OCI-LY7 (cell line): ENCODE data around the gene FAM151A. TPM values are rescaled to one million over a fixed set of nuclear protein-coding genes. Genes with fewer than 3 reads are reported as not detected.

Source experiments
- BruUV-seq: library from RNA; stranded (reverse); fragments of 400-500 nt; replicated peaks from 2 replicates; lab custom pipeline; 2021; lab: Mats Ljungman, UMichigan
- CTCF ChIA-PET: fragments of 300-600 bp; sonication (Branson Sonifier 250); formaldehyde crosslinking; loops from one replicate; lab custom pipeline; 2022; ENCODE audit warnings: antibody characterized with exemption; ENCODE audit not compliant: unreplicated experiment; lab: Charles Lee
- POLR2A ChIA-PET: fragments of 300-600 bp; sonication (Branson Sonifier 250); formaldehyde crosslinking; loops from one replicate; lab custom pipeline; 2022; ENCODE audit warnings: antibody characterized with exemption; lab: Charles Lee
- DNase-seq: peaks from one replicate; pipeline ENCODE4 v3.0.0-alpha.2; 2015; ENCODE audit warnings: low spot score
- H2AFZ ChIP-seq: fragments of 200-600 bp; sonication (generic), shearing (Covaris generic); 2 replicates; pipeline ENCODE4 v1.6.1; 2014; ENCODE audit warnings: mild to moderate bottlenecking, antibody characterized with exemption, low read length, moderate library complexity
- H3K27ac ChIP-seq: fragments of 200-600 bp; sonication (generic); 2 replicates; pipeline ENCODE4 v1.5.1; 2014; ENCODE audit warnings: mixed run types, low read depth, mild to moderate bottlenecking, moderate library complexity, low read length, inconsistent platforms; ENCODE audit not compliant: poor library complexity, severe bottlenecking
- H3K36me3 ChIP-seq: fragments of 200-600 bp; sonication (generic); 2 replicates; pipeline ENCODE4 v1.6.1; 2014; ENCODE audit warnings: mild to moderate bottlenecking, antibody characterized with exemption, low read length, moderate library complexity, mixed read lengths; ENCODE audit not compliant: insufficient read depth
- H3K4me1 ChIP-seq: fragments of 200-600 bp; sonication (generic); 2 replicates; pipeline ENCODE4 v1.5.1; 2014; ENCODE audit warnings: mild to moderate bottlenecking, low read length; ENCODE audit not compliant: insufficient read depth, poor library complexity, severe bottlenecking
- H3K4me2 ChIP-seq: fragments of 200-600 bp; sonication (generic); 2 replicates; pipeline ENCODE4 v1.6.1; 2014; ENCODE audit warnings: mild to moderate bottlenecking, low read length
- H3K4me3 ChIP-seq: fragments of 200-600 bp; sonication (generic); 2 replicates; pipeline ENCODE4 v1.5.1; 2014; ENCODE audit warnings: mild to moderate bottlenecking, low read depth, low read length; ENCODE audit not compliant: poor library complexity, severe bottlenecking
- H3K79me2 ChIP-seq: fragments of 200-600 bp; sonication (generic); 2 replicates; pipeline ENCODE4 v1.6.1; 2016; ENCODE audit warnings: low read depth, mild to moderate bottlenecking, low read length, moderate library complexity, mixed read lengths; ENCODE audit not compliant: insufficient read depth
- H3K9me2 ChIP-seq: fragments of 200-600 bp; sonication (generic); 2 replicates; pipeline ENCODE4 v1.6.1; 2016; ENCODE audit warnings: mild to moderate bottlenecking, low read length, mixed read lengths; ENCODE audit not compliant: insufficient read depth
- H3K9me3 ChIP-seq: fragments of 200-600 bp; sonication (generic); 2 replicates; pipeline ENCODE4 v1.6.1; 2014; ENCODE audit warnings: mild to moderate bottlenecking, mixed run types, low read length, mixed read lengths
- H4K20me1 ChIP-seq: fragments of 200-600 bp; sonication (generic); 2 replicates; pipeline ENCODE4 v1.6.1; 2014; ENCODE audit warnings: mild to moderate bottlenecking, antibody characterized with exemption, low read length, moderate library complexity, mixed read lengths; ENCODE audit not compliant: insufficient read depth
- EZH2phosphoT487 ChIP-seq: fragments of 200-600 bp; sonication (generic); IDR thresholded peaks from 2 replicates; pipeline ENCODE4 v1.6.1; 2018; ENCODE audit warnings: low read depth, borderline replicate concordance, mild to moderate bottlenecking, mixed run types, antibody characterized with exemption, low read length, moderate library complexity, mixed read lengths
- intact Hi-C: fragments of 100-400 bp; cut with micrococcal nuclease; formaldehyde crosslinking; loops from one replicate; pipeline ENCODE4 v1.10.0; 2022; ENCODE audit not compliant: unreplicated experiment
- total RNA-seq, 2 experiments: library from RNA; depleted of rRNA in 1 of 2; stranded (reverse); fragments of >200 nt in 1 of 2; shearing (Covaris generic) in 1 of 2; gene quantifications; 2 replicates each; pipeline ENCODE4 v1.2.3, GENCODE V29; 2014 to 2022
- TF ChIP-seq, protein P1 (sequence below): fragments of 200-600 bp; sonication (generic); conservative IDR thresholded peaks from 2 replicates; pipeline ENCODE4 v1.5.1; 2014; ENCODE audit warnings: mild to moderate bottlenecking, antibody characterized with exemption, low read length, moderate library complexity, mixed read lengths

Gene FAM151A
- total RNA-seq, 2 experiments from 2014 or later = not detected

DNA sequence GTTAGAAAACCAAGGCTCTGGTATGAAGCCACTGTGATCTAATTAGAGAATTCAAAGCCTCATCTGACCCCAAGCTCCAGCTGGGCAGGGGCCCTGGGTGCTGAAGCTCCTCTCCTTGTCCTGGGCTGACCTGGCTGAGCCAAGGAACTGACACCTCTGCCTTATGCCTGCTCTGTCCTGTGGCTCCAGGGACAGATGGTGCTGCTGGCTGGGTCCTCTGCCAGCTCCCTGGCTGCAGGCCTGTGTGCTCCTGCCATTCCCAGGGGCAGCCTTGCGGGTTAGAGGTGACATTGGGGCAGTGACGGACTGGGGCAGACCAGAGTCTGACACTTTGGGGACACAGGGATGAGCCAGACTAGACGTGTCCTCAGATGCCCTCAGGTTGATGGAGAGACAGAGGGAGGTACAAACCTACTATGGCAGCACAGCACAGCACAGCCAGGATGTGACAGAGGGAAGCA, 63.5 kb downstream of the FAM151A start:
- intact Hi-C loops = no loop called here
- no peaks in the 10 kb centered on the region for H3K9me2 ChIP-seq
- no TSS peak for BruUV-seq

More for the DNA sequence above, 63.5 kb downstream of the FAM151A start:
- TF ChIP-seq EZH2phosphoT487 = no peak
- TF ChIP-seq, protein P1, sequence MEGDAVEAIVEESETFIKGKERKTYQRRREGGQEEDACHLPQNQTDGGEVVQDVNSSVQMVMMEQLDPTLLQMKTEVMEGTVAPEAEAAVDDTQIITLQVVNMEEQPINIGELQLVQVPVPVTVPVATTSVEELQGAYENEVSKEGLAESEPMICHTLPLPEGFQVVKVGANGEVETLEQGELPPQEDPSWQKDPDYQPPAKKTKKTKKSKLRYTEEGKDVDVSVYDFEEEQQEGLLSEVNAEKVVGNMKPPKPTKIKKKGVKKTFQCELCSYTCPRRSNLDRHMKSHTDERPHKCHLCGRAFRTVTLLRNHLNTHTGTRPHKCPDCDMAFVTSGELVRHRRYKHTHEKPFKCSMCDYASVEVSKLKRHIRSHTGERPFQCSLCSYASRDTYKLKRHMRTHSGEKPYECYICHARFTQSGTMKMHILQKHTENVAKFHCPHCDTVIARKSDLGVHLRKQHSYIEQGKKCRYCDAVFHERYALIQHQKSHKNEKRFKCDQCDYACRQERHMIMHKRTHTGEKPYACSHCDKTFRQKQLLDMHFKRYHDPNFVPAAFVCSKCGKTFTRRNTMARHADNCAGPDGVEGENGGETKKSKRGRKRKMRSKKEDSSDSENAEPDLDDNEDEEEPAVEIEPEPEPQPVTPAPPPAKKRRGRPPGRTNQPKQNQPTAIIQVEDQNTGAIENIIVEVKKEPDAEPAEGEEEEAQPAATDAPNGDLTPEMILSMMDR = no peak
- H3K4me1 ChIP-seq = no peaks in the 10 kb centered on the region
- no peak overlapping the region for H2AFZ ChIP-seq
- H3K4me3 ChIP-seq = no peak overlapping the region
- H3K36me3 ChIP-seq = no peaks in the 10 kb centered on the region
- ChIA-PET POLR2A (no interaction called here), CTCF (no interaction called here)
- H3K4me2 ChIP-seq = no peak overlapping the region
- no peaks in the 10 kb centered on the region for H4K20me1 ChIP-seq
- 0 out of 2 replicates have a peak, but pooled peaks cover 5% of the 10 kb centered on the region for H3K9me3 ChIP-seq
- no peak overlapping the region for H3K27ac ChIP-seq
- H3K79me2 ChIP-seq = no peaks in the 10 kb centered on the region
- no peak for DNase-seq

Other genes starting within 250 kb of the FAM151A start
- 11.2 and 16.5 TPM in 2 replicates for gene SSBP3, start 217.1 kb downstream of the FAM151A start, total RNA-seq (2014; rRNA removed; shearing (Covaris generic))
- 44.9 and 53.2 TPM in 2 replicates for gene SSBP3, start 217.1 kb downstream of the FAM151A start, total RNA-seq (2022)
- not detected in 2 replicates for gene ACOT11, start 75.3 kb downstream of the FAM151A start, total RNA-seq (2014; rRNA removed; shearing (Covaris generic))
- 0.33 TPM in 1 of 2 replicates, not detected in the other for gene ACOT11, start 75.3 kb downstream of the FAM151A start, total RNA-seq (2022)
- not detected in 2 replicates for gene MROH7, start 18.3 kb upstream of the FAM151A start, total RNA-seq (2014; rRNA removed; shearing (Covaris generic))
- not detected in 2 replicates for gene MROH7, start 18.3 kb upstream of the FAM151A start, total RNA-seq (2022)
- 20.7 and 26.1 TPM in 2 replicates for gene TTC4, start 92.3 kb upstream of the FAM151A start, total RNA-seq (2014; rRNA removed; shearing (Covaris generic))
- 23.0 and 24.3 TPM in 2 replicates for gene TTC4, start 92.3 kb upstream of the FAM151A start, total RNA-seq (2022)
- gene PARS2, start 141.0 kb upstream of the FAM151A start, total RNA-seq (2014; rRNA removed; shearing (Covaris generic)) = 6.7 and 7.6 TPM in 2 replicates
- 5.3 and 6.7 TPM in 2 replicates for gene PARS2, start 141.0 kb upstream of the FAM151A start, total RNA-seq (2022)
- not detected in 2 replicates for gene TTC22, start 177.8 kb upstream of the FAM151A start, total RNA-seq (2014; rRNA removed; shearing (Covaris generic))
- gene TTC22, start 177.8 kb upstream of the FAM151A start, total RNA-seq (2022) = not detected in 2 replicates